Prostate gland (tissue), 2 donors: Measurements from ENCODE around the gene ARL17A.
"Not testable (repeated sequence)": the region's sequence is repeated elsewhere in the genome, so short reads cannot be mapped to it uniquely, and the experiment has no call there.

Experiments
- CTCF ChIP-seq, 4 experiments: fragments of 200-600 bp in 2 of 4; fragments of 450-650 bp in 2 of 4; sonication (generic) in 2 of 4; IDR thresholded peaks; 1 replicate in 3 of 4; 2 replicates in 1 of 4; pipeline ENCODE4 v1.5.1; 2016 to 2019; ENCODE audit warnings: antibody characterized with exemption in 4 of 4, mild to moderate bottlenecking in 2 of 4, moderate library complexity in 2 of 4
- POLR2A ChIP-seq: fragments of 450-650 bp; IDR thresholded peaks from one replicate; pipeline ENCODE4 v1.6.1; 2016; ENCODE audit warnings: antibody characterized with exemption, mild to moderate bottlenecking

GRCh38 chr17:46623790-46624189 lies 44.3 kb upstream of the ARL17A start:
- TF ChIP-seq CTCF (IDR thresholded peaks at IDR 0.05); POLR2A: not testable (repeated sequence)
